HepG2 (cell line): Measurements from ENCODE around the gene FAM174C. TPM values are rescaled to one million over a fixed set of nuclear protein-coding genes. Genes with fewer than 3 reads are reported as not detected.

Experiments used
- FOSL2 ChIP-seq: sonication (generic); formaldehyde crosslinking; IDR thresholded peaks from 2 replicates; pipeline ENCODE4 v1.4.0; 2020; ENCODE audit warnings: missing genetic modification reagents
- GABPB1 ChIP-seq: IDR thresholded peaks from 2 replicates; pipeline ENCODE4 v1.6.1; 2016; ENCODE audit warnings: mild to moderate bottlenecking, missing genetic modification reagents, moderate library complexity, missing compliant biosample characterization
- GATAD2A ChIP-seq: IDR thresholded peaks from 2 replicates; pipeline ENCODE4 v1.6.1; 2016
- KDM6A ChIP-seq: IDR thresholded peaks from 2 replicates; pipeline ENCODE4 v1.6.1; 2016; ENCODE audit warnings: low read depth
- MATR3 ChIP-seq: sonication (generic); formaldehyde crosslinking; IDR thresholded peaks from 2 replicates; pipeline ENCODE4 v1.4.0; 2020; ENCODE audit warnings: missing genetic modification reagents
- MEF2D ChIP-seq: sonication (generic); formaldehyde crosslinking; IDR thresholded peaks from 2 replicates; pipeline ENCODE4 v1.5.1; 2020; ENCODE audit warnings: mild to moderate bottlenecking, missing genetic modification reagents
- NFE2 ChIP-seq: sonication (generic); formaldehyde crosslinking; IDR thresholded peaks from 2 replicates; pipeline ENCODE4 v1.4.0; 2020; ENCODE audit warnings: missing genetic modification reagents
- NR2F1 ChIP-seq, 2 experiments: fragments of 450-650 bp in 1 of 2; formaldehyde crosslinking in 1 of 2; IDR thresholded peaks; 2 replicates each; pipeline versions ENCODE4 v1.5.0 to v1.6.1; 2016 to 2020; ENCODE audit warnings: mild to moderate bottlenecking in 1 of 2, missing compliant biosample characterization in 1 of 2, missing genetic modification reagents in 1 of 2, moderate library complexity in 1 of 2
- PHF5A ChIP-seq: IDR thresholded peaks from one replicate; pipeline ENCODE4 v1.6.1; 2018; ENCODE audit warnings: low read depth, missing genetic modification reagents; ENCODE audit not compliant: unreplicated experiment
- PITX1 ChIP-seq: sonication (generic); formaldehyde crosslinking; IDR thresholded peaks from 2 replicates; pipeline ENCODE4 v1.5.1; 2020; ENCODE audit warnings: mild to moderate bottlenecking, missing genetic modification reagents
- RARA ChIP-seq: IDR thresholded peaks from 2 replicates; pipeline ENCODE4 v1.6.1; 2016; ENCODE audit warnings: missing genetic modification reagents, missing compliant biosample characterization
- RXRA ChIP-seq: sonication (generic); formaldehyde crosslinking; IDR thresholded peaks from 2 replicates; pipeline ENCODE4 v1.5.1; 2020; ENCODE audit warnings: missing genetic modification reagents
- SAFB2 ChIP-seq: sonication (generic); formaldehyde crosslinking; IDR thresholded peaks from 2 replicates; pipeline ENCODE4 v1.5.1; 2020; ENCODE audit warnings: missing genetic modification reagents, low read depth, mild to moderate bottlenecking, borderline replicate concordance
- SKIL ChIP-seq: sonication (generic); formaldehyde crosslinking; IDR thresholded peaks from 2 replicates; pipeline ENCODE4 v1.8.0; 2022; ENCODE audit warnings: missing genetic modification reagents, mild to moderate bottlenecking, moderate library complexity, borderline replicate concordance
- SMARCC2 ChIP-seq: fragments of 450-650 bp; IDR thresholded peaks from 2 replicates; pipeline ENCODE4 v1.6.1; 2017; ENCODE audit warnings: antibody characterized with exemption, mild to moderate bottlenecking
- SP5 ChIP-seq: IDR thresholded peaks from 2 replicates; pipeline ENCODE4 v1.6.1; 2016; ENCODE audit warnings: low read depth, borderline replicate concordance
- TGIF2 ChIP-seq: IDR thresholded peaks from 2 replicates; pipeline ENCODE4 v1.6.1; 2016; ENCODE audit warnings: control low read depth, missing compliant biosample characterization
- ZNF224 ChIP-seq: sonication (generic); formaldehyde crosslinking; IDR thresholded peaks from 2 replicates; pipeline ENCODE4 v1.5.0; 2020; ENCODE audit warnings: mild to moderate bottlenecking, missing genetic modification reagents
- ZNF331 ChIP-seq: sonication (generic); formaldehyde crosslinking; IDR thresholded peaks from 2 replicates; pipeline ENCODE4 v1.4.0; 2020; ENCODE audit warnings: missing genetic modification reagents
- ZNF589 ChIP-seq: sonication (generic); formaldehyde crosslinking; conservative IDR thresholded peaks from 2 replicates; pipeline ENCODE4 v1.8.0; 2022; ENCODE audit warnings: mild to moderate bottlenecking, moderate library complexity, missing genetic modification reagents
- ZNF629 ChIP-seq: sonication (generic); formaldehyde crosslinking; conservative IDR thresholded peaks from 2 replicates; pipeline ENCODE4 v1.5.0; 2020; ENCODE audit warnings: missing genetic modification reagents
- ZNF792 ChIP-seq: IDR thresholded peaks from 2 replicates; pipeline ENCODE4 v1.6.1; 2016
- polyA plus RNA-seq, 8 experiments: library from polyadenylated mRNA; depleted of rRNA in 3 of 8; stranded (reverse) in 7 of 8; unstranded in 1 of 8; fragments of >200 nt; fragmentation: Illumina TruSeq in 4 of 8; extraction: Trizol in 4 of 8; gene quantifications; 2 replicates each; pipeline versions ENCODE4 v1.2.1 to v1.2.3, GENCODE V29; 2011 to 2016; ENCODE audit warnings: low read depth in 4 of 8, missing spikeins in 1 of 8, mixed read lengths in 1 of 8; ENCODE audit not compliant: insufficient read depth in 1 of 8
- total RNA-seq, 5 experiments: library from RNA; depleted of rRNA; stranded (reverse); fragments of >200 nt; fragmentation: Illumina TruSeq; extraction: Trizol; gene quantifications; 2 replicates each; pipeline ENCODE4 v1.2.3, GENCODE V29; 2016; ENCODE audit warnings: low read depth in 1 of 5
- TF ChIP-seq, protein P1 (sequence below): sonication (generic); formaldehyde crosslinking; IDR thresholded peaks from 2 replicates; pipeline ENCODE4 v1.8.0; 2022; ENCODE audit warnings: mild to moderate bottlenecking, missing genetic modification reagents; ENCODE audit not compliant: insufficient replicate concordance
- TF ChIP-seq, protein P2 (sequence below): sonication (generic); formaldehyde crosslinking; IDR thresholded peaks from 2 replicates; pipeline ENCODE4 v1.4.0; 2020; ENCODE audit warnings: missing genetic modification reagents, borderline replicate concordance

FAM174C gene
- total and polyA plus RNA-seq, 2 of the 13 experiments (the other 11 are each of a cell fraction or from before 2014, with no cell fraction given), result 19.5 to 31.3 TPM

DNA sequence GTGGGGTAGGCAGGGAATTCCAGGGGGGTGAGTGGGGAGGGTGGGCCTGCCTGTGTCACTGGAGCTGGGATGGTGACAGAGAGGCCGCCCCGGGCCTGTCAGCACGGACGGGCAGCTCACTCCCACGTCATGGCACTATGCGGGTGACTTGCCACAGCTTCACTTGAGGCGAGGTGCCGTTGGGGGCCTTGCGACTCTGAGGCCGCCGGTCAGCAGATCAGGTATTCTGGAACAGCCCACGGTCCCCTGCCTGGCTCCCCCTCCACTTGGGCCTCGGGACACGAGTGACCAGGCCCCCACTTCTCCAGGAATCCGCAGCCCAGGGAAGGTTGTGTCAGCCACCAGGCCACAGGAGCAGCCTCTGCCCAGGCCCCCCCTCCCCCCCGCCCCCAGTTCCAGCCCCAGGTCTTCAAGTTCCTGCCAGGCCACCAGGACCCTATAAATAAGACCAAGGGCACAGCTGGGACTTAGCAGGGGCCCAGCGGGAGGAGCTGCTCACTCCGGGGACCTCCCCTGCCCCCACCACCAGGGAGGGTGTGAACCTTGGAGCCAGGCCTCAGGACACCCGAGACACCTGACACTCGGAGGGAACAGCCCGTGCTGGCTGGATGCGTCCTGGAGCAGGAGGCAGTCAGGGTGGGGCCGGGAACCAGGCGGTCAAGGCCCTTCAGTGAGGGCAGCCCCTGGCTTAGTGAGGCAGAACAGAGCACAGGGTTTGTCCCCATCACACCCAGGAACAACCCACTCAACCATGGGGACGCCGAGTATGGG lies 29.7 kb upstream of the FAM174C start (continued):
- TF ChIP-seq, protein P1, sequence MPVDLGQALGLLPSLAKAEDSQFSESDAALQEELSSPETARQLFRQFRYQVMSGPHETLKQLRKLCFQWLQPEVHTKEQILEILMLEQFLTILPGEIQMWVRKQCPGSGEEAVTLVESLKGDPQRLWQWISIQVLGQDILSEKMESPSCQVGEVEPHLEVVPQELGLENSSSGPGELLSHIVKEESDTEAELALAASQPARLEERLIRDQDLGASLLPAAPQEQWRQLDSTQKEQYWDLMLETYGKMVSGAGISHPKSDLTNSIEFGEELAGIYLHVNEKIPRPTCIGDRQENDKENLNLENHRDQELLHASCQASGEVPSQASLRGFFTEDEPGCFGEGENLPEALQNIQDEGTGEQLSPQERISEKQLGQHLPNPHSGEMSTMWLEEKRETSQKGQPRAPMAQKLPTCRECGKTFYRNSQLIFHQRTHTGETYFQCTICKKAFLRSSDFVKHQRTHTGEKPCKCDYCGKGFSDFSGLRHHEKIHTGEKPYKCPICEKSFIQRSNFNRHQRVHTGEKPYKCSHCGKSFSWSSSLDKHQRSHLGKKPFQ (CRISPR knock-in tag), result peak; percentile 3
- TF ChIP-seq PITX1 (0 out of 2 replicates have a peak, but pooled peaks have one; percentile 32), RARA (CRISPR knock-in tag) (peak; percentile 86), ZNF629 (no peak), SP5 (CRISPR knock-in tag) (peak; percentile 56; the same call in 1 of the 2 replicates), ZNF589 (peak; percentile 88), SAFB2 (CRISPR knock-in tag) (0 out of 2 replicates have a peak, but pooled peaks have one; percentile 14), ZNF224 (CRISPR knock-in tag) (no peak), RXRA (CRISPR knock-in tag) (peak; percentile 56), SMARCC2 (no peak), NFE2 (no peak), PHF5A (CRISPR knock-in tag) (peak; percentile 11), ZNF792 (CRISPR knock-in tag) (peak; percentile 43; the same call in 1 of the 2 replicates), MEF2D (CRISPR knock-in tag) (no peak), MATR3 (no peak), SKIL (CRISPR knock-in tag) (peak; percentile 74), NR2F1 (CRISPR knock-in tag; IDR thresholded peaks at IDR 0.05) (0 out of 4 replicates have a peak, but pooled peaks of 1 of the 2 experiments have one; percentile 13), ZNF331 (CRISPR knock-in tag) (no peak), TGIF2 (0 out of 2 replicates have a peak, but pooled peaks have one; percentile 23), FOSL2 (CRISPR knock-in tag) (peak; percentile 52), GABPB1 (CRISPR knock-in tag) (0 out of 2 replicates have a peak, but pooled peaks have one; percentile 19), KDM6A (0 out of 2 replicates have a peak, but pooled peaks have one; percentile 43), GATAD2A (CRISPR knock-in tag) (peak; percentile 59; the same call in 1 of the 2 replicates)
- TF ChIP-seq, protein P2, sequence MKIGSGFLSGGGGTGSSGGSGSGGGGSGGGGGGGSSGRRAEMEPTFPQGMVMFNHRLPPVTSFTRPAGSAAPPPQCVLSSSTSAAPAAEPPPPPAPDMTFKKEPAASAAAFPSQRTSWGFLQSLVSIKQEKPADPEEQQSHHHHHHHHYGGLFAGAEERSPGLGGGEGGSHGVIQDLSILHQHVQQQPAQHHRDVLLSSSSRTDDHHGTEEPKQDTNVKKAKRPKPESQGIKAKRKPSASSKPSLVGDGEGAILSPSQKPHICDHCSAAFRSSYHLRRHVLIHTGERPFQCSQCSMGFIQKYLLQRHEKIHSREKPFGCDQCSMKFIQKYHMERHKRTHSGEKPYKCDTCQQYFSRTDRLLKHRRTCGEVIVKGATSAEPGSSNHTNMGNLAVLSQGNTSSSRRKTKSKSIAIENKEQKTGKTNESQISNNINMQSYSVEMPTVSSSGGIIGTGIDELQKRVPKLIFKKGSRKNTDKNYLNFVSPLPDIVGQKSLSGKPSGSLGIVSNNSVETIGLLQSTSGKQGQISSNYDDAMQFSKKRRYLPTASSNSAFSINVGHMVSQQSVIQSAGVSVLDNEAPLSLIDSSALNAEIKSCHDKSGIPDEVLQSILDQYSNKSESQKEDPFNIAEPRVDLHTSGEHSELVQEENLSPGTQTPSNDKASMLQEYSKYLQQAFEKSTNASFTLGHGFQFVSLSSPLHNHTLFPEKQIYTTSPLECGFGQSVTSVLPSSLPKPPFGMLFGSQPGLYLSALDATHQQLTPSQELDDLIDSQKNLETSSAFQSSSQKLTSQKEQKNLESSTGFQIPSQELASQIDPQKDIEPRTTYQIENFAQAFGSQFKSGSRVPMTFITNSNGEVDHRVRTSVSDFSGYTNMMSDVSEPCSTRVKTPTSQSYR (CRISPR knock-in tag), result peak; percentile 85
